Stomach (tissue), 9 donors: ENCODE measurements around the gene KCNN2. TPM values are rescaled to one million over a fixed set of nuclear protein-coding genes. Genes with fewer than 3 reads are reported as not detected.
A peak's percentile ranks its signal among the peaks of the same experiment; 100 is the strongest.

Experiments used
- DNase-seq, 2 donors: peaks; one replicate each; pipeline versions ENCODE4 v3.0.0 to v3.0.0-alpha.2; 2013 to 2019
- H3K27ac ChIP-seq, 5 donors: fragments of 200-600 bp in 4 of 5; sonication (generic) in 4 of 5; one replicate each; pipeline ENCODE4 v1.5.1; 2013 to 2019; ENCODE audit warnings: mild to moderate bottlenecking in 1 of 5, moderate library complexity in 1 of 5
- H3K27me3 ChIP-seq, 3 donors: fragments of 200-600 bp; sonication (generic); one replicate each; pipeline ENCODE4 v1.5.1; 2017 to 2019; ENCODE audit warnings: mixed run types in 1 of 3
- H3K36me3 ChIP-seq, 4 donors: fragments of 200-600 bp; sonication (generic); 1 replicate in 3 of 4; 2 replicates in 1 of 4; pipeline ENCODE4 v1.5.1; 2016 to 2019
- H3K4me1 ChIP-seq, 4 donors: fragments of 200-600 bp; sonication (generic); one replicate each; pipeline ENCODE4 v1.5.1; 2016 to 2019
- H3K4me3 ChIP-seq, 4 donors: fragments of 200-600 bp; sonication (generic) in 3 of 4; one replicate each; pipeline ENCODE4 v1.5.1; 2016 to 2019; ENCODE audit warnings: mild to moderate bottlenecking in 1 of 4
- H3K9me3 ChIP-seq, 4 donors: fragments of 200-600 bp; sonication (generic); one replicate each; pipeline ENCODE4 v1.5.1; 2016 to 2019
- EP300 ChIP-seq: sonication (generic); formaldehyde crosslinking; IDR thresholded peaks from one replicate; pipeline ENCODE4 v1.6.1; 2017; ENCODE audit warnings: antibody characterized with exemption
- POLR2A ChIP-seq, 4 donors: fragments of 450-650 bp; IDR thresholded peaks; one replicate each; pipeline ENCODE4 v1.6.1; 2016; ENCODE audit warnings: antibody characterized with exemption in 4 of 4, control low read depth in 2 of 4, mild to moderate bottlenecking in 1 of 4, moderate library complexity in 1 of 4
- POLR2AphosphoS5 ChIP-seq, 3 donors: sonication (generic); formaldehyde crosslinking; IDR thresholded peaks; one replicate each; pipeline ENCODE4 v1.6.1; 2016; ENCODE audit warnings: antibody characterized with exemption in 3 of 3
- WGBS, 5 donors: extraction: QIAGEN DNeasy Blood & Tissue Kit in 3 of 5; methylation state at CpG; one replicate each; pipeline versions ENCODE4 v1.1.5 to v1.1.7; 2013 to 2018; 5-methylcytosine and 5-hydroxymethylcytosine counted together
- intact Hi-C: fragments of 100-400 bp; cut with DNase I; formaldehyde crosslinking; loops from one replicate; pipeline ENCODE4 v1.15.1; 2023; ENCODE audit warnings: low total_unique reads
- polyA plus RNA-seq, 3 donors: library from polyadenylated mRNA; stranded (reverse); fragments of 200-250 nt; gene quantifications; one replicate each; pipeline ENCODE4 v1.2.3, GENCODE V29; 2013
- total RNA-seq, 5 donors: library from RNA; depleted of rRNA; stranded (reverse); fragments of >200 nt; gene quantifications; one replicate each; pipeline versions ENCODE4 v1.1.0 to v1.2.3, GENCODE V29; 2014 to 2016
- TF ChIP-seq, protein P1 (sequence below), 7 experiments: fragments of 450-650 bp in 4 of 7; fragments of 200-600 bp in 3 of 7; sonication (generic) in 3 of 7; IDR thresholded peaks; one replicate each; pipeline ENCODE4 v1.5.1; 2016 to 2019; ENCODE audit warnings: antibody characterized with exemption in 7 of 7, control low read depth in 2 of 7, mild to moderate bottlenecking in 1 of 7
- donor health status: healthy with polysubstance abuse.
- donor health status: Bipolar disorder and iron deficiency.
- donor health status: healthy.

Gene KCNN2
- total and polyA plus RNA-seq, 8 donors: 0.28 to 9.4 (median 0.90) TPM; not detected in 2

DNA sequence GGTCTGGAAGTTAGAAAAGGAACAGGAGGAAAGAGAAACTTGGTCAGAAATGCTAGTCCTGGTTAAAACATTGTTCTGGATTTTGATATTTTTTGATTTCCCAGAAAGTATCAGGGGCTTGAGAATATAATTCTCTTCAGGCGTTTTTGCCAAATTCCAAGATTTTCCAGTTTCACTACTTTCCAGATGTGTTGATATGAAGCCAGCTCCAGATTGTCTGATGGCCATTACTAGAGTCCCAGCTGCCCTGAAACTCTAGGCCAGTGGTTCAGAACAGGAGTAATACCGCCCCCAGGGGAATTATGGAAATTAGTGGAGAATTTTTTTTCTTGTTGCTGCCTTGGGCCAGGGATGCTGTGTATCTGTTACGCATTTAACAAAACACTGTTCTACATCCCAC, 88.6 kb downstream of the KCNN2 start:
- H3K4me3 ChIP-seq: no peak overlapping the region
- DNase-seq: peak in 1 of 2 donors; percentile 63
- TF ChIP-seq POLR2AphosphoS5 (IDR thresholded peaks at IDR 0.05): no peak
- TF ChIP-seq, protein P1, sequence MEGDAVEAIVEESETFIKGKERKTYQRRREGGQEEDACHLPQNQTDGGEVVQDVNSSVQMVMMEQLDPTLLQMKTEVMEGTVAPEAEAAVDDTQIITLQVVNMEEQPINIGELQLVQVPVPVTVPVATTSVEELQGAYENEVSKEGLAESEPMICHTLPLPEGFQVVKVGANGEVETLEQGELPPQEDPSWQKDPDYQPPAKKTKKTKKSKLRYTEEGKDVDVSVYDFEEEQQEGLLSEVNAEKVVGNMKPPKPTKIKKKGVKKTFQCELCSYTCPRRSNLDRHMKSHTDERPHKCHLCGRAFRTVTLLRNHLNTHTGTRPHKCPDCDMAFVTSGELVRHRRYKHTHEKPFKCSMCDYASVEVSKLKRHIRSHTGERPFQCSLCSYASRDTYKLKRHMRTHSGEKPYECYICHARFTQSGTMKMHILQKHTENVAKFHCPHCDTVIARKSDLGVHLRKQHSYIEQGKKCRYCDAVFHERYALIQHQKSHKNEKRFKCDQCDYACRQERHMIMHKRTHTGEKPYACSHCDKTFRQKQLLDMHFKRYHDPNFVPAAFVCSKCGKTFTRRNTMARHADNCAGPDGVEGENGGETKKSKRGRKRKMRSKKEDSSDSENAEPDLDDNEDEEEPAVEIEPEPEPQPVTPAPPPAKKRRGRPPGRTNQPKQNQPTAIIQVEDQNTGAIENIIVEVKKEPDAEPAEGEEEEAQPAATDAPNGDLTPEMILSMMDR (IDR thresholded peaks at IDR 0.05): no peak
- no peak for TF ChIP-seq EP300
- TF ChIP-seq POLR2A (IDR thresholded peaks at IDR 0.05): no peak
- H3K36me3 ChIP-seq: no peaks in the 10 kb centered on the region
- intact Hi-C loops: no loop called here
- H3K4me1 ChIP-seq: peaks cover 0 to 11% (median 5%) of the 10 kb centered on the region in 4 donors
- H3K27ac ChIP-seq: peak overlapping the region in 1 of 5 donors; percentile 6
- 46 to 67% (median 60%) methylated on average over 3 of the region's 3 CpGs for WGBS, 5 donors
- H3K27me3 ChIP-seq: no peaks in the 10 kb centered on the region
- no peaks in the 10 kb centered on the region for H3K9me3 ChIP-seq

DNA sequence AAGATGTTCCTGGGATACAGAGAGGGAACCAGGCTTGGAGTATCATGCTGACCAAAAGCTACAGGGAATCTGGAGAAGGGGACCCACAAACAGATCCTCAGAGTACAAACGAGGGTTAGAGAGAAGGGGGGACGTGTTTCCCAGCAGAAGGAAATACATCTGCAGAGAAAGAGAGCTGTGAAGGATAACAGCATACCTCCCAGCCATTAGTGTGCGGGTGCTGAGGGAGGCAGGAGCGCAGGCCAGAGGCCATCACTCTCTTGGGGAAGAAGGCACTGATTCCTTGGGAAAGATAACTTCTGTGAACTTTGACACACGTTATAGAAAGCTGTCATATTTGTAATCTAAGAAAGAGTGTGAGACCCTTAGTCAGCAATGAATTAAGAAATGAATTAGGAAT, 96.9 kb downstream of the KCNN2 start:
- H3K4me1 ChIP-seq: no peaks in the 10 kb centered on the region
- no peaks in the 10 kb centered on the region for H3K9me3 ChIP-seq
- 51 to 75% (median 71%) methylated on average over 5 of the region's 5 CpGs for WGBS, 5 donors
- DNase-seq: no peak
- no peaks in the 10 kb centered on the region for H3K36me3 ChIP-seq
- intact Hi-C loops: no loop called here
- TF ChIP-seq EP300: no peak
- TF ChIP-seq, protein P1 (IDR thresholded peaks at IDR 0.05): no peak
- TF ChIP-seq POLR2A (IDR thresholded peaks at IDR 0.05): no peak
- TF ChIP-seq POLR2AphosphoS5 (IDR thresholded peaks at IDR 0.05): no peak
- no peak overlapping the region for H3K4me3 ChIP-seq
- no peaks in the 10 kb centered on the region for H3K27me3 ChIP-seq
- no peak overlapping the region for H3K27ac ChIP-seq

DNA sequence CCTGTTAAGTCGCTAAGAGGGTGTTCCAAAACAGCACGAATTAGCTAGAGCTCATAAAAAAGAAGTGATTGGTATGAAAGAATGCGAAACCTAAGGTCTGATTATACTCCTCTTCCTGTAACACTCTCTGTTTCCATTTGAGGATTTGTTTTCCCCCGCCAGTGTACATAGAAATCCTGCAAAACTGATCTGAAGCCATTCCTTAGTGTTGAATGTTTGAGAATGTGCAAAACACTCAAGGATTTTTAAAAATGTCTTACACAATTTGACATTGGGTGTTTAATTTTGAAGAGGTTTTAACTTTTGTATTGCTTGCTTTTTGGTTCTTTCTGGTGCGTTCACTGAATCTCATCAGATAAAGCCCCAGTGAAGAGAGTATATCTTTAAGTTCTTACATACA, 105.3 kb downstream of the KCNN2 start:
- no peak for DNase-seq
- H3K36me3 ChIP-seq: no peaks in the 10 kb centered on the region
- 52 to 69% (median 57%) methylated on average over 5 of the region's 5 CpGs for WGBS, 5 donors
- no peak overlapping the region for H3K4me3 ChIP-seq
- H3K27me3 ChIP-seq: no peaks in the 10 kb centered on the region
- peaks cover 0 to 7% (median 0%) of the 10 kb centered on the region in 4 donors for H3K4me1 ChIP-seq
- intact Hi-C loops: no loop called here
- no peaks in the 10 kb centered on the region for H3K9me3 ChIP-seq
- TF ChIP-seq POLR2AphosphoS5 (IDR thresholded peaks at IDR 0.05) (no peak), EP300 (no peak), POLR2A (IDR thresholded peaks at IDR 0.05) (no peak)
- TF ChIP-seq, protein P1 (IDR thresholded peaks at IDR 0.05): no peak
- H3K27ac ChIP-seq: no peak overlapping the region

DNA sequence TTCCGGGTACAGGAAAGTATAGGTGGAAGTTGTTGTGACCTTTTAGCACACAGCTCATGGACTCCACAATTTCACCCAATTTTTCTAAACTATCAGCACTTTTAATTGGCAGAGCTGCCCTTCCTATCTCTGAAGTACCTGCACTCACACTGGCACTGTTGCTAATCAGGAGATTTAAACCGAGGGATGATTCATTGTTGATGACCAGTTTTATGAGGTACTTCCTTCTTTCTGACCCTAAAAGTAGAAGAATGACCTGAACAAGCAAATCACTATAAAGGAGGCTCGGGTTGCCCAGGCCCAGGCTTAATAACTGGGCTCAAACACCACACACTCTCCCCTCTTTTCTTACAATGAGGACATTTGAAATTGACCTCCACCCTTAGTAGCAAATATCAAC, 105.9 kb downstream of the KCNN2 start:
- no peaks in the 10 kb centered on the region for H3K9me3 ChIP-seq
- intact Hi-C loops: no loop called here
- H3K36me3 ChIP-seq: no peaks in the 10 kb centered on the region
- no peak overlapping the region for H3K27ac ChIP-seq
- no peak overlapping the region for H3K4me3 ChIP-seq
- H3K27me3 ChIP-seq: no peaks in the 10 kb centered on the region
- H3K4me1 ChIP-seq: peaks cover 0 to 7% (median 0%) of the 10 kb centered on the region in 4 donors
- TF ChIP-seq, protein P1 (IDR thresholded peaks at IDR 0.05): no peak
- TF ChIP-seq EP300 (no peak), POLR2AphosphoS5 (IDR thresholded peaks at IDR 0.05) (no peak), POLR2A (IDR thresholded peaks at IDR 0.05) (no peak)
- 52 to 60% (median 56%) methylated on average over 3 of the region's 3 CpGs for WGBS, 5 donors
- no peak for DNase-seq
